Left renal cortex interstitium (tissue), 4 donors: ENCODE results near the gene SHROOM1. TPM values are rescaled to one million over a fixed set of nuclear protein-coding genes. Genes with fewer than 3 reads are reported as not detected.

Experiments
- DNase-seq, 4 donors: peaks; one replicate each; pipeline ENCODE4 v3.0.0-alpha.2; 2013; ENCODE audit warnings: low read depth in 4 of 4, low spot score in 2 of 4, missing footprints in 1 of 4
- polyA plus RNA-seq, 4 donors: library from polyadenylated mRNA; unstranded; fragments of 120-200 nt; gene quantifications; one replicate each; pipeline ENCODE4 v1.2.1, GENCODE V29; 2013; ENCODE audit not compliant: insufficient read length in 4 of 4

The SHROOM1 gene
- polyA plus RNA-seq, 4 donors: 11.6 to 22.7 (median 18.4) TPM

- DNase-seq: no peak
Measured at GRCh38 chr5:132853323-132853722, 22.9 kb upstream of the SHROOM1 start.

GRCh38 chr5:132850066-132850465, 19.6 kb upstream of the SHROOM1 start:
- no peak for DNase-seq

GRCh38 chr5:132849347-132849746, 18.9 kb upstream of the SHROOM1 start:
- DNase-seq: no peak

DNA sequence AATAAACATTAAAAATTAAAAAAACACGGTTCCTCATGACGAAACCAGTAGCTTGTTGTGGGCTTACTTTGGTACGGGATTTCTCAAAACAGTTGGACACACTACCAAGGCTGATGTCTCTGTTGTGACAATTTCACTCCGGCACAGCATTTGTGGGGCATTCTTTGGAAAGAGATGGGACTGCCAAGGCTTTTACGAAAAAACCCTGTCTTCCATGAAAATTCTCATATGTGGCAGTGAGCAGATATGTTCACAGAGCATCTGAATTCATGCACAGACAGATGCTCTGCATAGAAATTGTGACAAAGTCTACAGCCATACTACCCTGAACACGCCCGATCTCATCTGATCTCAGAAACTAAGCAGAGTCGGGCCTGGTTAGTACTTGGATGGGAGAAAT, 17.8 kb upstream of the SHROOM1 start:
- no peak for DNase-seq

DNA sequence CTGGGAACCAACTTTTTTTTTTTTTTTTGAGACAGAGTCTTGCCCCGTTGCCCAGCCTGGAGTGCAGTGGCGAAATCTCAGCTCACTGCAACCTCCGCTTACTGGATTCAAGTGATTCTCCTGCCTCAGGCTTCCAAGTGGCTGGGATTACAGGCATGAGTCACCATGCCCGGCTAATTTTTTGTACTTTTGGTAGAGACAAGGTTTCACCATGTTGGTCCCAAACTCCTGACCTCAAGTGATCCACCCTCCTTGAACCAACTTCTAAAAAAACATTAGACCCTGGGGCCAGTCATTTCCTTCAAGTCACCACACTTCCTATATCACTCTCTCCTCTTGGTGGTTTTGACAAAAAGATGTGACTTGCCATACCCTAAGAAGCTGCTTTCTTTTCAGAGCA, 10.9 kb upstream of the SHROOM1 start:
- no peak for DNase-seq

DNA sequence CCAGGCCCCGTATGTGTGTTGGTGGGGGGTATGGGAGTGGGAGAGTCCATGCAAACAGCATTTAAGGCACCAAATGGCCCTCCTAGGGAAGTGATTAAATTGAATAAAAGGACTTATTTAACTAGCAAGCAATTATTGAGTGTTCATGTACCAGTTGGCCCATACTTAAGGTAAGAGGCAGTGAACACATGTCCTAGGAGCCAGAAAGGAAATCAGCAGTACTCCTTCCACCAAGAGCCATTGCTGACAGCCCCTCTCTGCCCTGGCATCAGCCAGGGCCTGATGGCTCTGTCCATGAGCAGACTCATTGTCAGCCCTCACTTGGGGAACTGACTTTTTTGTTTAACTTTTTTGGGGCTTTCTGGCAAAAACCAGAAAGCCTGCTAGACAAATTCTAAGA, 10.4 kb upstream of the SHROOM1 start:
- DNase-seq: no peak

GRCh38 chr5:132840313-132840712, 9.9 kb upstream of the SHROOM1 start:
- DNase-seq: no peak

DNA sequence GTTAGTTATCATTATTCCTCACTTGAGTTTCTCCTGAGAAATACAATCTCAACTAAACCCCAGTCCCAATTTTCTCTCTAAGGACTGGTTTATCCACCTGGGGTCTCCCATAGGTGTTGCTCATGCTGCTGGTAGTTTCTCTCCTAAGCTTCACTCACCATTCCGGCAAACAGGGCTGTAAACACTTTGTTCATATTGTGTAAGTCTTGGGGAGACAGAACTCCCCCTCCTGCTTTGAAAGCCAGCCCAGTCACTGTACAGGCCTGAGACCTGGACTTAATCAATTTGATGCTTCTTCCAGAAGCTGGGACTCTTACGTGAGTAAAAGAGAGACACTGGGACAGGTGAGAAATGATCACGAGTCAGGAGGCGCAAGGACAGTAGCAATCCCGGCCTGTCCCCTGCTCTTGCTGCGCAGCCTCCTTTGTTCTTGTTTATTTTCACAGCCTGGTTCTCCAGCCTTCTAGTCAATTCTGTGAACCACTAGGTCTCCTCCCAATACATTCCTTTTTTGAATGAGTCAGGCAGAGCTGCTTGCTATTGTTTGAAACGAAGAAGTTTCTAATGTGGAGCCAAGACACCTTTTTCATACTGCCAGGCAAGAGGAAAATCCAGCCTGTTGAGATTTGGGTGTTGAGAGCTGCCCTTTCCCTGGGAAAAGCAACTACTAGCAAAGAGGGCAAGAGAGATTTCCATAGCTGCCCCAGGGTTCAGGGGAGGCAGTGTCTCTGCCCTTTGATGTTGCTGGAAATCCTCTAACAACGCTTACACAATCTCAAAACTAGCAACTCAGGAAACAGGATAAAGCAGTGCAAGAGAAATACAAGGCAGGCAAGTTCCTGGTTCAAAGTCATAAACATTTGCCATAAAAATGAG, 9.2 kb upstream of the SHROOM1 start:
- DNase-seq: no peak

- DNase-seq: no peak
Measured at GRCh38 chr5:132838516-132839282, 8.3 kb upstream of the SHROOM1 start.

DNA sequence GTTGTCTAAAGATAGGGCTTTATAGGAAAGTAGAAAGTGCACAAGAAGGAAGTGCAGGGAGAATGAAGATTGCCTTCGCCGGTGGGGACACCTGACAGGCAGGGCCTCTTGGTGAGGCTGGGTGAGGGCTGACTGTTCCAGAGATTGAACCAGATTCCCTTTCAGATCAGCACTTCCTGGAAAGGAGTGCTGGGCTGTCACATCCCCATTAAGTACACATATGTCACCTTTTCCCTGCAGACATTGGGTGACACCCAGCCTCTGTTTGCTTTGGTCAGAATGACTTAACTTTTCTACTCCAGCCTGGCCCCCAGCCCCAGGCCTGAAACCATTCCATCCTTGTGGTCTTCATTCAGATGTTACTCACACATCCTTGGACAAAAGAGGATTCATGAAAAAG, 7.4 kb upstream of the SHROOM1 start:
- no peak for DNase-seq

DNA sequence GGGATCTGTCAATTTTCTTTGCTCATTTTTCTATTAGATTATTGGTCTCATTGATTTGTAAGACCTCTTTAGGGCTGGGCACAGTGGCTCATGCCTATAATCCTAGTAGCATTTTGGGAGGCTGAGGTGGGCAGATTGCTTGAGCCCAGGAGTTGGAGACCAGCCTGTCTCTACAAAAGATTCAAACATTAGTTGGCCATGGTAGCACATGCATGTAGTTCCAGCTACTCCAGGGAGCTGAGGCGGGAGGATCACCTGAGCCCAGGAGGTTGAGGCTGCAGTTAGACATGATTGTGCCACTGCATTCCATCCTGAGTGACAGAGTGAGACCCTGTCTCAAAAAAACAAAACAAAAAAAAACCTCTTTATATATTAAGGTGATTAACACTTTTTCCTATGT, 6.4 kb upstream of the SHROOM1 start:
- DNase-seq: no peak

- DNase-seq: no peak
Measured at GRCh38 chr5:132834057-132834456, 3.6 kb upstream of the SHROOM1 start.

DNA sequence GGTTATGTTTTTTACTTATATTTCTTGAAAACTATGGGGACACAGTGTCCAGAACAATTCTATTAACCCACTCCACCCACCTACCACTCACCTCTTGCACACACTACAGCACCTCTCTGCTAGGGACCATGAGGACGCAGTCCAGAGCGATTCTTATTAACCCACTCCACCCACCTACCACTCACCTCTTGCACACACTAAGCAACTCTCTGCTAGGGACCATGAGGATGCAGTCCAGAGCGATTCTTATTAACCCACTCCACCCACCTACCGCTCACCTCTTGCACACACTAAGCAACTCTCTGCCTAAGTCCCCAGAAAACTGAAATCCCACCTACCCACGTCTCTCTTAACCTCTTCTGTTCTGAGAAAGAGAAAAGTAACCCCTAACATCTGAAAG, 2.2 kb upstream of the SHROOM1 start:
- DNase-seq: no peak

DNA sequence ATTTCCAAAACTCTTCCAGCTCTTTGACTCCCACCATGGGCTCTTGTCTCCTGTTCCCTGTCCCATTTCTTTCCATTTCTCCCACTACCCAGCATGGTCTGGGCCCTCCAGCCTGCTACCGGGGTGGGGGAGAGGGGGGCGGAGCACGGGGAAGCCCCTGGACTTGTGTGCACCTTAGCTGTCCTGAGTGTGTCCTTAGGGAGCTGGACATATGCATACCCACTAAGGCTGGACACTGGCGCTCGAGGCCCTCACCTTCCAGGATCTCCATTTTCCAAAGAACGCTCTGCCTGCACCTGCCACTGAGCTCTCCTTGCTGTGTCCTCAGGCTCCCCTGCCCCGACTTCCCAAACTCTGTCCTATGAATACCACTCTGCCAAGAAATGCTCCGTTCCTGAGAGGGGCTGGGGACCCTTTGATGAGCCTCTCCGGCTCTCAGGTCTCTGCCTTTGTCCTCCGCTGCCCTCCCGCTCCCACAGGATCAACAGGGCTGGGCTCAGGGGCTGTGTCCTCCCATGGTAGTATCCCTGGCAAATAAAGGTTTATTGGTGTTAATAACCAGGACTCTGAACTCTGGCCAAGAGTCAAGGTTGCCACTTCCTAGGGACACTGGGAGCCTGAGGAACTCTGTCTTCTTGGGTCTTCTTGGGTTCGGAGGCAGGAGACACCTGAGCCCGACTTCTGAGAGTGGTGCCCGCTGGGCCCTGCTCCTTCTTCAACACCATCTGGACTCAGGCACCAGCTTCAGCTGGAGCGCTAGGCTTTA, 831 bp upstream of the SHROOM1 start:
- no peak for DNase-seq

- DNase-seq: no peak
Measured at GRCh38 chr5:132829742-132830435, 558 bp downstream of the SHROOM1 start.

GRCh38 chr5:132828846-132829494, 1.5 kb downstream of the SHROOM1 start:
- no peak for DNase-seq

DNA sequence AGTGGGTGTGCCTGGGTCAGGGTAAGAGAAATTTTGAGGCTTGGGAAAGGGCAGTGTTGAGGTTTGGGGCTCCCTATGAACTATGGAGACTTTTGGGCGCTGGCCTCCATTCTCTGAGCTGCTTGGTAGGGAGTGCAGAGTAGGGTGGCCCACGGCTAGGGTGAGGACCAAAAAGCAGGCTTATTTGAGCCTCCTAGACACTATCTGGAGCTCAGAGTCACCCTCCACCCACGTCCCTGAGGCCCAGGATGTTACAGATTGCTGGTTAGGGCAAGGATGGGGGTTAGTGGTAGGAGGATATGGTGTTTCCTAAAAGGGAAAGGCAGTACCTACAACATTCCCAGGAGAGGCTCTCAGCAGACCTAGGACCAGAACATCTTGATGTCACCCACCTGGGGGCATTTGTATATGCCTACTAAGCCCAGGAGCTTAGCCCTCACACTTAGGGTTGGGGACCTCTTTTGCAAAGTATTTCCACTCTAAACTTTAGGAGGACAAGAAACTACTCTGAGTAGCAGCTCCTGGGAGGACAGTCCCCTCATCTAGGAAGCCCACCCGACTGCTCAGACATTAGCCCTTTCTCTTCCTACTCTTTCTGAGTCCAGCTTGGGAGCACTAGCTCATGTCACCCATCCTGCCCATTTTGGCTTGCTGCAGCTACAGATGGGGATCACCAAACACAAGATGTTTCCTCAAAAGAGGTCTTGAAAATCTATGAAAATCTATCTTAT, 2.3 kb downstream of the SHROOM1 start:
- DNase-seq: no peak

DNA sequence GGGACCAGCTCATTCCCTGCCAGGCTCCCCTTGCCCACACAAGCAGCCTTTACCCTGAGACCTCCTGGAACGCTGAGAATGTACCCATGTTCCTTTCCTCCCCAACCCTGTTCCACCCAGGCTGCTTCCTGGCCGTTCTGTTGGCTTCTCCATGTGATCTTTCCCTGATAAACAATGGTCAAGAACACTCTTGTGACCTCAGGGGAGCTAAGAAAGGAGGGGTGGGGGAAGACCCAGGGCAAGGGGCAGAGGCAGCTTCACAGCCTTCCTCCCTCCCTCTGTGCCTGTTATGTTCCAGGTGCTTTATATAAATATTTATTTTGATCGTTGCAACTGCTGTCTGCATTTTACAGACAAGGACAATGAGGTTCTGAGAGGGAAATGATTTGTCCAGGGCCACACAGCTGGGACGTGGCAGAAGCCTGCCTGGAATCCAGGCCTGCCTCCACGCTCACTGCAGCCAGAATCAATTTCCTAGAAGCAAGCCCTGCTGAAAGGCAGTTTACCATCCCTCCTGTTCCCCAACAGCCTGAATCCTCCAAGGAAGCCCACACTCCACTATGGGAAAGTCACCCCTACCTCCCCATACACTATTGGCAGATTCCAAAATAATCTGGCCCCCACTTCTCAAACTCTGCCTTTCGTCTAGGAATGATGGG, 3.9 kb downstream of the SHROOM1 start:
- DNase-seq: no peak

DNA sequence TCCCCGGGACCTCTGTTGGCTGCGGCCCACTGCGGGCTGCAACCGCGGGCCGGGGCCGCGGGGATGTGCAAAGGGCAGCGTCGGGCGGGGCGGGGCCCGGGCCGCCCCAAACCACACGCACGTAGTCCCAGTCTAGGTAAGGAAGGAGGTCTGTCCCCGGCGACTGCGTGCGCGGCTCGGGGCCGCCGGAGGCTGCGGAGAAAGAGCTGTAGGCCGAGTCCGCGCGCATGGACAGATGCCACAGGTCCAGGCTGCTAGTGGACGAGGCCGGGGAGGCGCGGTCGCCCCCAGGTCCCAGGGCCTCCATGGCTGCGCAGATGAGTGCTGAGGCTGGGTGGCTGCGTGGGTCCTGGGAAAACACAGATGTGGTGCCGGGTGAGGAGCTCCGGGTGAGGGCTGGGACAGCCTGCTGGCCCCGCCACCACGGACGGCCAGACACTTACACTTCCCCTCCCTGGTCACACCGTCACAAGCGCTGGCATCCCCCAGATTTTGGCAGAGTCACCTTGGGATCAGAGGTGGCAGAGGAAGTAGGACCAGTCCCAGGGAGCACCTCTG, 4.5 kb downstream of the SHROOM1 start:
- no peak for DNase-seq
